SU-DHL-6 (cell line): Measurements from ENCODE around the gene RECK.

Experiments used
- H2AFZ ChIP-seq: fragments of 200-600 bp; sonication (generic); 2 replicates; pipeline ENCODE4 v1.6.1; 2014; ENCODE audit warnings: low read depth, mild to moderate bottlenecking, moderate library complexity, mixed read lengths, antibody characterized with exemption, low read length; ENCODE audit not compliant: severe bottlenecking
- H3F3A ChIP-seq: fragments of 200-600 bp; shearing (Covaris generic); 2 replicates; pipeline ENCODE4 v1.6.0; 2016; ENCODE audit warnings: antibody characterized with exemption, mild to moderate bottlenecking; ENCODE audit not compliant: insufficient read depth
- H3K27ac ChIP-seq: fragments of 200-600 bp; sonication (generic); 2 replicates; pipeline ENCODE4 v1.5.1; 2016; ENCODE audit warnings: low read depth, mild to moderate bottlenecking, low read length, moderate library complexity, mixed read lengths
- H3K27me3 ChIP-seq: fragments of 200-600 bp; sonication (generic), shearing (Covaris generic); 2 replicates; pipeline ENCODE4 v1.6.0; 2014; ENCODE audit warnings: mild to moderate bottlenecking, low read length
- H3K36me3 ChIP-seq: fragments of 200-600 bp; sonication (generic); 2 replicates; pipeline ENCODE4 v1.6.1; 2014; ENCODE audit warnings: mild to moderate bottlenecking, low read length, mixed read lengths
- H3K4me2 ChIP-seq: fragments of 300-600, 200-600 bp; shearing (Covaris generic), sonication (generic); 2 replicates; pipeline ENCODE4 v1.6.0; 2014; ENCODE audit warnings: low read length, low read depth, mild to moderate bottlenecking; ENCODE audit not compliant: poor library complexity, severe bottlenecking
- H3K4me3 ChIP-seq: fragments of 200-600 bp; sonication (generic); 2 replicates; pipeline ENCODE4 v1.5.1; 2014; ENCODE audit warnings: antibody characterized with exemption, low read length, mild to moderate bottlenecking, mixed read lengths; ENCODE audit not compliant: insufficient read depth, poor library complexity, severe bottlenecking
- H3K79me2 ChIP-seq: fragments of 200-600 bp; sonication (generic); 2 replicates; pipeline ENCODE4 v1.6.1; 2014; ENCODE audit warnings: mild to moderate bottlenecking, low read length, moderate library complexity; ENCODE audit not compliant: insufficient read depth
- H3K9ac ChIP-seq: fragments of 200-600 bp; sonication (generic); 2 replicates; pipeline ENCODE4 v1.7.0; 2014; ENCODE audit warnings: mild to moderate bottlenecking, low read length
- H3K9me2 ChIP-seq: fragments of 200-600 bp; sonication (generic); replicated peaks from 2 replicates; pipeline ENCODE4 v1.6.1; 2014; ENCODE audit warnings: low read length; ENCODE audit not compliant: insufficient read depth
- H3K9me3 ChIP-seq: fragments of 200-600 bp; sonication (generic); 2 replicates; pipeline ENCODE4 v1.6.1; 2014; ENCODE audit warnings: low read length, mixed read lengths; ENCODE audit not compliant: insufficient read depth
- H4K20me1 ChIP-seq: fragments of 200-600 bp; sonication (generic); 2 replicates; pipeline ENCODE4 v1.6.1; 2014; ENCODE audit warnings: low read depth, mild to moderate bottlenecking, antibody characterized with exemption, low read length, moderate library complexity, mixed read lengths
- CTCF ChIP-seq: fragments of 200-600 bp; sonication (generic); IDR thresholded peaks from one replicate; pipeline ENCODE4 v1.5.1; 2017; ENCODE audit warnings: antibody characterized with exemption, mild to moderate bottlenecking, low read length, moderate library complexity; ENCODE audit not compliant: insufficient read depth, poor library complexity, severe bottlenecking
- EZH2phosphoT487 ChIP-seq: fragments of 200-600 bp; sonication (generic), shearing (Covaris generic); conservative IDR thresholded peaks from 2 replicates; pipeline ENCODE4 v1.6.1; 2018; ENCODE audit warnings: mild to moderate bottlenecking, antibody characterized with exemption, low read length, moderate library complexity, mixed read lengths

RECK gene

GRCh38 chr9:36143245-36143641, 106.5 kb downstream of the RECK start:
- Histone ChIP-seq H2AFZ (no peak overlapping the region), H3K4me3 (no peak overlapping the region), H3K79me2 (no peaks in the 10 kb centered on the region), H3K4me2 (no peak overlapping the region), H3K27me3 (no peaks in the 10 kb centered on the region), H3K9ac (no peak overlapping the region), H4K20me1 (no peaks in the 10 kb centered on the region), H3K27ac (no peak overlapping the region), H3F3A (no peaks in the 10 kb centered on the region), H3K9me2 (no peaks in the 10 kb centered on the region), H3K36me3 (no peaks in the 10 kb centered on the region), H3K9me3 (no peaks in the 10 kb centered on the region)
- TF ChIP-seq CTCF (no peak), EZH2phosphoT487 (no peak)

- no peak overlapping the region for H3K27ac ChIP-seq
- H3K79me2 ChIP-seq: no peaks in the 10 kb centered on the region
- H2AFZ ChIP-seq: no peak overlapping the region
- no peak for TF ChIP-seq CTCF
- no peak for TF ChIP-seq EZH2phosphoT487
- no peaks in the 10 kb centered on the region for H3K36me3 ChIP-seq
- H3K9me2 ChIP-seq: no peaks in the 10 kb centered on the region
- H3K9ac ChIP-seq: no peak overlapping the region
- no peaks in the 10 kb centered on the region for H3K9me3 ChIP-seq
- H3F3A ChIP-seq: no peaks in the 10 kb centered on the region
- no peaks in the 10 kb centered on the region for H4K20me1 ChIP-seq
- no peak overlapping the region for H3K4me2 ChIP-seq
- no peaks in the 10 kb centered on the region for H3K27me3 ChIP-seq
- no peak overlapping the region for H3K4me3 ChIP-seq
These were observed 107.9 kb downstream of the RECK start for GRCh38 chr9:36144309-36145232.

- no peaks in the 10 kb centered on the region for H3K27me3 ChIP-seq
- no peak overlapping the region for H3K9ac ChIP-seq
- TF ChIP-seq CTCF (no peak), EZH2phosphoT487 (no peak)
- H4K20me1 ChIP-seq: no peaks in the 10 kb centered on the region
- no peaks in the 10 kb centered on the region for H3K79me2 ChIP-seq
- H2AFZ ChIP-seq: no peak overlapping the region
- no peaks in the 10 kb centered on the region for H3K9me2 ChIP-seq
- H3K4me3 ChIP-seq: no peak overlapping the region
- H3K36me3 ChIP-seq: no peaks in the 10 kb centered on the region
- H3K27ac ChIP-seq: no peak overlapping the region
- no peaks in the 10 kb centered on the region for H3K9me3 ChIP-seq
- H3K4me2 ChIP-seq: no peak overlapping the region
- no peaks in the 10 kb centered on the region for H3F3A ChIP-seq
These were observed 109.3 kb downstream of the RECK start for GRCh38 chr9:36145970-36146369.
